HG03135 (cell line): ENCODE data around the gene TBC1D21.

Source experiments
- ATAC-seq: cut with Tn5 transposase; IDR thresholded peaks from one replicate; pipeline ENCODE4 v1.9.1; 2021; ENCODE audit warnings: mild to moderate bottlenecking, moderate library complexity; ENCODE audit not compliant: unreplicated experiment

The TBC1D21 gene

GRCh38 chr15:73858062-73858461 lies 15.3 kb upstream of the TBC1D21 start:
- ATAC-seq, result no peak

- no peak for ATAC-seq
Measured at GRCh38 chr15:73862276-73862675, 11.1 kb upstream of the TBC1D21 start.

- ATAC-seq, result no peak
Measured at GRCh38 chr15:73865379-73865778, 8.0 kb upstream of the TBC1D21 start.

- ATAC-seq, result no peak
Measured at GRCh38 chr15:73865904-73866303, 7.5 kb upstream of the TBC1D21 start.

GRCh38 chr15:73866481-73866880 lies 6.9 kb upstream of the TBC1D21 start:
- ATAC-seq, result no peak

- no peak for ATAC-seq
Measured at GRCh38 chr15:73866881-73867410, 6.4 kb upstream of the TBC1D21 start.

GRCh38 chr15:73867426-73867825 lies 5.9 kb upstream of the TBC1D21 start:
- no peak for ATAC-seq

- no peak for ATAC-seq
Measured at GRCh38 chr15:73867956-73868355, 5.4 kb upstream of the TBC1D21 start.

- ATAC-seq, result no peak
Measured at GRCh38 chr15:73869216-73869995, 4.0 kb upstream of the TBC1D21 start.

GRCh38 chr15:73870700-73871408 lies 2.5 kb upstream of the TBC1D21 start:
- ATAC-seq, result no peak

GRCh38 chr15:73872346-73872745 lies 1.0 kb upstream of the TBC1D21 start:
- no peak for ATAC-seq

- no peak for ATAC-seq
Measured at GRCh38 chr15:73873889-73874511, 636 bp downstream of the TBC1D21 start.

GRCh38 chr15:73879426-73879825 lies 6.1 kb downstream of the TBC1D21 start:
- no peak for ATAC-seq

- ATAC-seq, result no peak
Measured at GRCh38 chr15:73881579-73882320, 8.4 kb downstream of the TBC1D21 start.

- ATAC-seq, result no peak
Measured at GRCh38 chr15:73882761-73883419, 9.5 kb downstream of the TBC1D21 start.

- ATAC-seq, result no peak
Measured at GRCh38 chr15:73884159-73884558, 10.8 kb downstream of the TBC1D21 start.

GRCh38 chr15:73885954-73886700 lies 12.8 kb downstream of the TBC1D21 start:
- ATAC-seq, result no peak

GRCh38 chr15:73886717-73887345 lies 13.5 kb downstream of the TBC1D21 start:
- ATAC-seq, result no peak

- ATAC-seq, result no peak
Measured at GRCh38 chr15:73887481-73887880, 14.1 kb downstream of the TBC1D21 start.
